IPS-20b (cell line): ENCODE measurements around the gene ADGRV1.
"Not testable (repeated sequence)": the region's sequence is repeated elsewhere in the genome, so short reads cannot be mapped to it uniquely, and the experiment has no call there.

Experiments used
- H3K27ac ChIP-seq: one replicate; pipeline ENCODE4 v1.5.1; 2013; ENCODE audit warnings: low read length
- H3K27me3 ChIP-seq: 2 replicates; pipeline ENCODE4 v1.6.1; 2013; ENCODE audit warnings: mild to moderate bottlenecking, low read length, inconsistent platforms; ENCODE audit not compliant: insufficient read depth
- H3K36me3 ChIP-seq: 2 replicates; pipeline ENCODE4 v1.6.1; 2013; ENCODE audit warnings: low read depth, mild to moderate bottlenecking, inconsistent platforms, low read length, moderate library complexity; ENCODE audit not compliant: insufficient read depth
- H3K4me1 ChIP-seq: 2 replicates; pipeline ENCODE4 v1.6.1; 2013; ENCODE audit warnings: mild to moderate bottlenecking, control low read depth, inconsistent platforms, low read length, moderate library complexity; ENCODE audit not compliant: insufficient read depth
- H3K4me3 ChIP-seq: 2 replicates; pipeline ENCODE4 v1.5.1; 2013; ENCODE audit warnings: mild to moderate bottlenecking, low read length, inconsistent platforms
- H3K9ac ChIP-seq: 2 replicates; pipeline ENCODE4 v1.6.1; 2013; ENCODE audit warnings: low read depth, mild to moderate bottlenecking, inconsistent platforms, low read length, moderate library complexity
- H3K9me3 ChIP-seq: 2 replicates; pipeline ENCODE4 v1.6.1; 2013; ENCODE audit warnings: mild to moderate bottlenecking, low read depth, low read length, inconsistent platforms; ENCODE audit not compliant: insufficient read depth

ADGRV1 gene

DNA sequence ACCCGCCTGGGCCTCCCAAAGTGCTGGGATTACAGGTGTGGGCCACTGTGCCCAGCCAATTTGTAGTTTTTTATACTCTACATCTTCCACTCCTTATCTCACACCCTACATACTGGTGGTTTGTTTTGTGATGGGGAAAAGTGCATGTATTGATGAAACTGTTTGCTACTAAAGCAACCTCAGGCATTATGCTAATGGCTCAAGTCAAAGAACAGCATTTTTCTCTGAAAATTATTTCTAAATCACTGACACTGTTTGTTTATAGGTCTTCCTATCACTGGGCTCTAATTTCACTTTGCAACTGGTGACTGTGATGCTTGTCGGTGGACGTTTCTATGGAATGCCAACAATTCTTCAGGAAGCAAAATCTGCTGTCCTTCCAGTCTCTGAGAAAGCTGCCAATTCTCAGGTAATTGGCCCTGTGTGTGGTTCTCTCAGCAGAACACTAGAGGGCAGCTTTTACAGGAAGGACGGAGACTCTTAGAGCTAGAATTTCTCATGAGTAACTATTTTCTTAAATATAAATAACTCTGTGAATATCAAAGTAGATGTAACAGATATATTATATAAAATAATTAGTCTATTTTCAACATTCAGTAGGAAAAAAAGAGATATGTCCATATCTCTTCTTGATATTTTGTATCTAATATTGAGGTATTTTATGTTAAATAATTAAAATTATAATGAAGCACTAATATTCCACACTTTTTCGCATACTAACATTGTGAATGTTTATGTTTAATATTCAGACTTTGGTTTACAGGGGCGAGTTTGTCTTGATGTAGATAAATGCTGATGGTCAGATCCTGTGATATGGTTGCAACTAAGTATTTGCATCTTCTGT, 244.1 kb downstream of the ADGRV1 start:
- H3K9me3 ChIP-seq, result peaks cover 8% of the 10 kb centered on the region; the same call in 1 of the 2 replicates

DNA sequence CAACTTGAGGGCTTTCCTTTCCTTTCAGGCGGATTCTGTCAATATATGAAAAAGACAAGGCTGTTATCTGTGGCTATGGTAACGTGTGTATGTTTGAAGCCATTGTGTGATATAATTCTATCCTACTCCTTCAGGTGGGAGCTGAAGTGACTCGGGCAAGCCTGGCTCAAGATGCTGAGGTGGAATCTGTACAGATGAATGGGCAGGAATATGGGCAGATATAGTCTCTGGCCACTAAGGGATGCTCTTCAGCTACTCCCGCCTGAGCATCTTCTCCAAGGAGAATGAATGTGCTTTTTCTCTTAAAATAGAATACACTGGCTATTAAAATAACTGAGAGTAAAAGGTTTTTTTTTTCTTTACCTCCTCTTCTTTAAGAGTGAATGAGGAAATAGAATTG, 244.8 kb downstream of the ADGRV1 start:
- Histone ChIP-seq H3K27me3 (no peaks in the 10 kb centered on the region), H3K4me3 (no peak overlapping the region), H3K9me3 (peaks cover 2% of the 10 kb centered on the region; the same call in 1 of the 2 replicates), H3K4me1 (no peaks in the 10 kb centered on the region), H3K36me3 (peaks cover 43% of the 10 kb centered on the region), H3K27ac (no peak overlapping the region), H3K9ac (no peak overlapping the region)

More for the DNA sequence above, 244.1 kb downstream of the ADGRV1 start:
- H3K36me3 ChIP-seq, result peaks cover 36% of the 10 kb centered on the region
- H3K27ac ChIP-seq, result no peak overlapping the region
- H3K4me3 ChIP-seq, result no peak overlapping the region
- H3K9ac ChIP-seq, result no peak overlapping the region
- no peaks in the 10 kb centered on the region for H3K4me1 ChIP-seq
- no peaks in the 10 kb centered on the region for H3K27me3 ChIP-seq

DNA sequence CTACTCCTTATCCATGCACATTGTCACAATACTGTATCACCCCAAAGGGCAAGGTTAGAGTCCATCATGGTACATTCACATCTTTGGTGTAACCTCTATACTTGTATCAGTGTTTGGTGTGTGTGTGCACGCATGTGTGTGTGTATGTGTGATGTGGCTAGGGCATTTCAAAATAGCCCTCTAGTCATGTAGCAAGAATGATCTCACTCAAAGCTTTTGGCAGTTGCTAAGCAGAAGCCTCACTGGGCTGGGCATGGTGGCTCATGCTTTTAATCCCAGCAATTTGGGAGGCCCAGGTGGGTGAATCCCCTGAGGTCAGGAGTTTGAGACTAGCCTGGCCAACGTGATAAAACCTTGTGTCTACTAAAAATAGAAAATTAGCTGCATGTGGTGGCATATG, 245.3 kb downstream of the ADGRV1 start:
- H3K9ac ChIP-seq, result no peak overlapping the region
- peaks cover 48% of the 10 kb centered on the region for H3K36me3 ChIP-seq
- no peaks in the 10 kb centered on the region for H3K27me3 ChIP-seq
- H3K27ac ChIP-seq, result no peak overlapping the region
- H3K4me1 ChIP-seq, result no peaks in the 10 kb centered on the region
- no peaks in the 10 kb centered on the region; the same call in 1 of the 2 replicates for H3K9me3 ChIP-seq
- no peak overlapping the region for H3K4me3 ChIP-seq

DNA sequence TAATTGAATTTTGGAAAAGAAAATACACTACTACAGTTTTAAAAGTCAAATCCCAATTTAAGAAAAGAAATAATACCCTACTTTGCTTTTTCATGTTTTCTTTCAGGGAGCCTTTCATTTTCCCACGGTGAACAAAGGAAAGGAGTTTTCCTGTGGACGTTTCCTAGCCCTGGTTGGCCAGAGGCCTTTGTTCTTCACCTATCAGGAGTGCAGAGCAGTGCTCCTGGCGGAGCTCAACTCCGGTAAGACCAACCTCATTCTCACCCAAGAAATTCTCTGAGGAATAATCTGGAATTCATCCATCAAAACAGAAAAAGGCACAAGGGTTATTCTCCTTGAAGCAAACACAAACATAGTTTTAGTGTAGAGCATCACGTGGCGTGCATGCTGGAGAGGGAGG, 248.9 kb downstream of the ADGRV1 start:
- no peaks in the 10 kb centered on the region for H3K27me3 ChIP-seq
- H3K36me3 ChIP-seq, result peaks cover 72% of the 10 kb centered on the region

DNA sequence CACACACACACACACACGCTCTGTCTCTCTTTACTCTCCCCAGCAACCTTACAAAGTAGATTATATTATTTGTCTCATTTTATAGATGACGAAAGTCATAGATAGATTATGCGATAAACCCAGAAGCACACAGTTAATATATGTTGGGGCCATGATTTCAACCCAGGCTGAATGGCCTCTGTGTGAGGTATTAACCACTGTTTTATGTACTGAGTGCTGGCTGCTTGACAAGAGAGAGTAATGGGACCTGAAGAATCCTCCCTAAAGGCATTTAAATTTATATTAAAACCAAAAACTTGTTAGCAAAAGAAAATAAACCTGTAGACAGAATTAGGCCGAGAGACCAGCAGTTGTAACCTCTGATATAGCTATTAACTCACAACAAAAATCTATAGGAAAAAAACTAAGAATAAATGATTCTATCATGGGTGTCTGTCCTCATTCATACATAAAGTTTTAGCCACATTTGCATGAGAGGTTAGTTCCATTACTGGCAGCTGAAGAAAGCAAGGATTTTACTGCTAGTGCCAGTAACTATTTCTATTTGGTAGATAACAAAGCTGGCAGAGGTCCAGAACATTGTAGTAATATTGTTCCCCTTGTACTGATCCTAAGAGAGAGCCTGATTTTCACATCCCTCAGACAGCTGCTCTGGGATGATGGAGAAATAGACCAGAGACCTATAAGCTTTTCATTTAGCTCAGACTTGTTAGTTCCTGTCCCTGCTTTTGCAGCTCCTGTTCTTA, 250.9 kb downstream of the ADGRV1 start:
- Histone ChIP-seq H3K4me1 (no peaks in the 10 kb centered on the region), H3K27me3 (no peaks in the 10 kb centered on the region), H3K27ac (no peak overlapping the region), H3K4me3 (no peak overlapping the region), H3K36me3 (peaks cover 57% of the 10 kb centered on the region), H3K9ac (no peak overlapping the region), H3K9me3 (no peaks in the 10 kb centered on the region)

More for the DNA sequence above, 248.9 kb downstream of the ADGRV1 start:
- no peak overlapping the region for H3K27ac ChIP-seq
- no peak overlapping the region for H3K4me3 ChIP-seq
- no peaks in the 10 kb centered on the region for H3K4me1 ChIP-seq
- H3K9me3 ChIP-seq, result no peaks in the 10 kb centered on the region
- no peak overlapping the region for H3K9ac ChIP-seq

DNA sequence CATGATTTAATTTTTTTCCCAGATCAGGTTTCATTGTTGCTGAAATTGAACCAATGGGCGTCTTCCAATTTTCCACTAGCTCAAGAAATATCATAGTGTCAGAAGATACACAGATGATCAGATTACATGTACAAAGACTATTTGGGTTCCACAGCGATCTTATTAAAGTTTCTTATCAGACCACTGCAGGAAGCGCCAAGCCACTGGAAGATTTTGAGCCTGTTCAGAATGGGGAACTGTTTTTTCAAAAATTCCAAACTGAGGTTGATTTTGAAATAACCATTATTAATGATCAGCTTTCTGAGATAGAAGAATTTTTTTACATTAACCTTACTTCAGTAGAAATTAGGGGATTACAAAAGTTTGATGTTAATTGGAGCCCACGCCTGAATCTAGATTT, 251.6 kb downstream of the ADGRV1 start:
- no peak overlapping the region for H3K27ac ChIP-seq
- no peaks in the 10 kb centered on the region for H3K4me1 ChIP-seq
- no peak overlapping the region for H3K4me3 ChIP-seq
- no peaks in the 10 kb centered on the region for H3K9me3 ChIP-seq
- H3K9ac ChIP-seq, result no peak overlapping the region
- no peaks in the 10 kb centered on the region for H3K27me3 ChIP-seq
- peaks cover 58% of the 10 kb centered on the region for H3K36me3 ChIP-seq

DNA sequence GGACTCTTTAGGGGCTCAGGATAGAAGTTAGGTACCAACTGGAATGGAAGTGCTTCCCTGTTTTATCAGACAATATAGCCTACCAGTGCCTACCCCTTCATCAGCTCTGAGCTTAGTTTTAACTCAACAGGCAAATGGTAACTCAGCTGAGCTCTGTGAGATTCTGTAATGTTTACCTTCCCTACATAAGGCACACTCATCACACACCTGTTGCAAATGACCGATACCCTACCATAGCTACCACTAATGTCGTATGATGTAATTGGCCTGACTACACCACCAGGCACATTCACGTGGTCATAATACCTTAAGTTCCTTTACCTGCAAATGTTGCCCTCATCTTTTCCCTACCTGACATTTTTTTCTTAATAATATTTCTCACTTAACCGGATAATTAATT, 254.8 kb downstream of the ADGRV1 start:
- no peak overlapping the region for H3K4me3 ChIP-seq
- no peaks in the 10 kb centered on the region for H3K27me3 ChIP-seq
- H3K9me3 ChIP-seq, result no peaks in the 10 kb centered on the region
- no peak overlapping the region for H3K9ac ChIP-seq
- H3K36me3 ChIP-seq, result peaks cover 43% of the 10 kb centered on the region
- H3K27ac ChIP-seq, result no peak overlapping the region
- H3K4me1 ChIP-seq, result no peaks in the 10 kb centered on the region

DNA sequence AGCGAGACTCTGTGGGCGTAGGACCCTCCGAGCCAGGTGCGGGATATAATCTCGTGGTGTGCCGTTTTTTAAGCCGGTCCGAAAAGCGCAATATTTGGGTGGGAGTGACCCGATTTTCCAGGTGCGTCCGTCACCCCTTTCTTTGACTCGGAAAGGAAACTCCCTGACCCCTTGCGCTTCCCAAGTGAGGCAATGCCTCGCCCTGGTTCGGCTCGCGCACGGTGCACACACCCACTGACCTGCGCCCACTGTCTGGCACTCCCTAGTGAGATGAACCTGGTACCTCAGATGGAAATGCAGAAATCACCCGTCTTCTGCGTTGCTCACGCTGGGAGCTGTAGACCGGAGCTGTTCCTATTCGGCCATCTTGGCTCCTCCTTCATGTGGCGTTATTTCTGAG, 263.5 kb downstream of the ADGRV1 start:
- H3K27ac ChIP-seq, H3K9ac ChIP-seq, H3K4me3 ChIP-seq, H3K27me3 ChIP-seq, H3K4me1 ChIP-seq, H3K9me3 ChIP-seq: not testable (repeated sequence)
- peaks cover 35% of the 10 kb centered on the region for H3K36me3 ChIP-seq

DNA sequence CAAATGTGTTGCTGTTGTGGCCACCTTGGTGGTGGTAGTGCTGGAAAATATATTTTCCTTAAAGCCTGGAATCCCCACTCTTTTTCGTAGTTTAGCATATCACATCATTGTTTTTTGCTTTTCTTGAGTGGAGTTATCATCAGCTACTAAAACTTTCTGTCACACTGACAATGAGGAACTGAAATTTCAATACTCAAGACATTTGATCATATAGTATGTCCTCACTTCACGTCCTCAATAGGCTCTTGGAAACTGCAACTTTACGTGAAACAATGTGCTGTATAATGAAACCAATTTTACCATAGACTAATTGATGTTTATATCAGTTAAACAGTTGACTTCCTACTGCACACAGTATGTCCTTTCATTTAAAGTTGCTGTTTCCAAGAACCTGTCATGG, 265.8 kb downstream of the ADGRV1 start:
- Histone ChIP-seq H3K36me3 (peaks cover 42% of the 10 kb centered on the region), H3K4me1 (no peaks in the 10 kb centered on the region), H3K9ac (no peak overlapping the region), H3K4me3 (no peak overlapping the region), H3K27me3 (no peaks in the 10 kb centered on the region), H3K9me3 (no peaks in the 10 kb centered on the region), H3K27ac (no peak overlapping the region)

DNA sequence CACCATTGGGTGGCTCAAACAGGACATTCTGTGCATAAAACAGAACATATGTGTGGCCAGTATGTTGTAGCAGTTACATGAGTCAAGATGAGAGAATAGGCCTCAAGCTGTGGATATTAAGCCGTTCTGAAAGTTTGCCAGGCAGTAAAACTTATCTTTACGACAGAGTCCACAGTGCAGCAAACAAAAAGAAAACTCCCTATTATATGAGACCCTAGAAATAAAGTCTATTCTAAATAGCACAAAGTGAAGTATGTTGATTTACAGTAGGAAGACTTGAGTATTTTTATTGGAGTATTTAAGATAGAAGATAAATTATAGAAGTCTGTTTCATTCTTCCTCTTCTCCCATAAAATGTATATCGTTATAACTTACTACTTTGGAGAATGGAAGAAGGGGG, 271.5 kb downstream of the ADGRV1 start:
- Histone ChIP-seq H3K27ac (no peak overlapping the region), H3K9ac (no peak overlapping the region), H3K9me3 (no peaks in the 10 kb centered on the region), H3K27me3 (no peaks in the 10 kb centered on the region), H3K4me1 (no peaks in the 10 kb centered on the region), H3K36me3 (peaks cover 50% of the 10 kb centered on the region), H3K4me3 (no peak overlapping the region)

DNA sequence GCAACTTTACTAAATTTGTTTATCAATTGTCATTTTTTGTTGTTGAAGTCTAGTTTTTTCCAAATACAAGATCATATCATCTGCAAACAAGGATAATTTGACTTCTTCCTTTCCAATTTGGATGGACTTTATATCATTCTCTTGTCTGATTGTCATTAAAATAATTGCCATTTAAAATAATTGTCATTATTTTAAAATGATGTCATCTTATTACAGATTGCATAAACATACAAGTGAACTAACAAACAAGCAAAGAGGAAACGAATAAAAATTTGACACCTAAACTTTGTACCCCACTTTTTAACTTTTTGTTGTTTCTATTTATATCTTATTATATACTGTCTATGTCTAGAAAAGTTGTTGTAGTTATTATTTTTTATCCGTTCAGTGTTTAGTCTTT, 275.2 kb downstream of the ADGRV1 start:
- peaks cover 54% of the 10 kb centered on the region for H3K36me3 ChIP-seq
- no peak overlapping the region for H3K4me3 ChIP-seq
- no peak overlapping the region for H3K27ac ChIP-seq
- H3K9me3 ChIP-seq, result no peaks in the 10 kb centered on the region
- no peaks in the 10 kb centered on the region for H3K4me1 ChIP-seq
- no peak overlapping the region for H3K9ac ChIP-seq
- no peaks in the 10 kb centered on the region for H3K27me3 ChIP-seq

DNA sequence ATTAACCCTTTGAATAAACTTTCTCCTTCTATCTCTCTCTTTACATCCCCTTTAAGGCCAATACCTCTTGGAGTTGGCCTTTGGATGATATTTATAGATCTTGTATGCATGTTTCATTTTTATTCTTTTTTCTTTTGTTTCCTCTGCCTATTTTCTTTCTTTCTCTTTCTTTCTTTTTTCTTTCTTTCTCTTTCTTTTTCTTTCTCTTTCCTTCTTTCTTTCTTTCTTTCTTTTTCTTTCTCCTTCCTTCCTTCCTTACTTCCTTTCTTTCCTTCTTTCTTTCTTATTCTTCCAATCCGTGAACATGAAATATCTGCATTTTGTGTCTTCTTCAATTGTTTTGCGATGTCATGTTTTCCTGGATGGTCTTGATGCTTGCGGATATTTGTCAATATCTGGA, 276.1 kb downstream of the ADGRV1 start:
- Histone ChIP-seq H3K36me3 (peaks cover 44% of the 10 kb centered on the region), H3K27me3 (no peaks in the 10 kb centered on the region), H3K9me3 (no peaks in the 10 kb centered on the region), H3K27ac (no peak overlapping the region), H3K4me3 (no peak overlapping the region), H3K9ac (no peak overlapping the region), H3K4me1 (no peaks in the 10 kb centered on the region)
